MM.1S (cell line): Measurements from ENCODE around the gene TMEM204.

Experiments
- DNase-seq: peaks from one replicate; pipeline ENCODE4 v3.0.0-alpha.2; 2015
- H2AFZ ChIP-seq: fragments of 300-600 bp; sonication (generic); 2 replicates; pipeline ENCODE4 v1.6.0; 2016; ENCODE audit warnings: antibody characterized with exemption, low read length
- H3F3A ChIP-seq: fragments of 300-600 bp; sonication (generic); 2 replicates; pipeline ENCODE4 v1.6.1; 2016; ENCODE audit warnings: mild to moderate bottlenecking, antibody characterized with exemption, low read length, moderate library complexity, mixed read lengths; ENCODE audit not compliant: insufficient read depth
- H3K27ac ChIP-seq: fragments of 300-600 bp; sonication (generic); 2 replicates; pipeline ENCODE4 v1.5.1; 2016; ENCODE audit warnings: mild to moderate bottlenecking, low read length
- H3K27me3 ChIP-seq: fragments of 300-600 bp; sonication (generic); replicated peaks from 2 replicates; pipeline ENCODE4 v1.6.0; 2016; ENCODE audit warnings: low read length; ENCODE audit not compliant: insufficient read depth
- H3K36me3 ChIP-seq: fragments of 300-600 bp; sonication (generic); replicated peaks from 2 replicates; pipeline ENCODE4 v1.6.1; 2016; ENCODE audit warnings: mild to moderate bottlenecking, low read length, mixed read lengths; ENCODE audit not compliant: insufficient read depth
- H3K4me1 ChIP-seq: fragments of 300-600 bp; sonication (generic); 2 replicates; pipeline ENCODE4 v1.6.1; 2016; ENCODE audit warnings: low read length, mixed read lengths
- H3K4me2 ChIP-seq: fragments of 300-600 bp; sonication (generic); 2 replicates; pipeline ENCODE4 v1.6.0; 2016; ENCODE audit warnings: low read depth, low read length
- H3K4me3 ChIP-seq: fragments of 300-600 bp; sonication (generic); 2 replicates; pipeline ENCODE4 v1.5.1; 2016; ENCODE audit warnings: low read length, mixed read lengths
- H3K79me2 ChIP-seq: fragments of 300-600 bp; sonication (generic); 2 replicates; pipeline ENCODE4 v1.6.1; 2016; ENCODE audit warnings: mixed run types, low read length, mixed read lengths
- H3K9ac ChIP-seq: fragments of 300-600 bp; sonication (generic); 2 replicates; pipeline ENCODE4 v1.6.1; 2016; ENCODE audit warnings: low read length, mixed read lengths
- H3K9me2 ChIP-seq: fragments of 300-600 bp; sonication (generic); replicated peaks from 2 replicates; pipeline ENCODE4 v1.6.1; 2016; ENCODE audit warnings: mild to moderate bottlenecking, low read length, mixed read lengths; ENCODE audit not compliant: insufficient read depth
- H3K9me3 ChIP-seq: fragments of 300-600 bp; sonication (generic); replicated peaks from 2 replicates; pipeline ENCODE4 v1.6.1; 2016; ENCODE audit warnings: mild to moderate bottlenecking, low read length, mixed read lengths; ENCODE audit not compliant: insufficient read depth
- H4K20me1 ChIP-seq: fragments of 300-600 bp; sonication (generic); 2 replicates; pipeline ENCODE4 v1.6.1; 2016; ENCODE audit warnings: mild to moderate bottlenecking, low read length, moderate library complexity, mixed read lengths; ENCODE audit not compliant: insufficient read depth
- CTCF ChIP-seq: fragments of 300-600 bp; sonication (generic); IDR thresholded peaks from 2 replicates; pipeline ENCODE4 v1.5.1; 2016; ENCODE audit warnings: antibody characterized with exemption, low read length, mixed read lengths
- EZH2 ChIP-seq: fragments of 300-600 bp; sonication (generic); optimal IDR thresholded peaks from 2 replicates; pipeline ENCODE3; 2017; ENCODE audit warnings: low read depth, mild to moderate bottlenecking, antibody characterized with exemption, low read length, mixed read lengths
- EZH2phosphoT487 ChIP-seq: fragments of 300-600 bp; sonication (generic); IDR thresholded peaks from 2 replicates; pipeline ENCODE4 v1.6.1; 2018; ENCODE audit warnings: antibody characterized with exemption, low read length

Gene TMEM204

GRCh38 chr16:1533443-1533951, at the start of gene TMEM204:
Gene TMEM204 (plus strand): TSS chr16:1533666. CDS start chr16:1534276, 610 bp downstream.
- no peak within 1 kb of the TSS for H3K4me3 ChIP-seq
- no peaks in the 10 kb centered on the region for H3K9me3 ChIP-seq
- H3F3A ChIP-seq, result no peaks in the 10 kb centered on the region
- no peaks in the 10 kb centered on the region for H4K20me1 ChIP-seq
- no peak within 1 kb of the TSS for H2AFZ ChIP-seq
- H3K36me3 ChIP-seq, result no peaks in the 10 kb centered on the region
- TF ChIP-seq EZH2phosphoT487 (no peak), CTCF (no peak), EZH2 (no peak)
- H3K9me2 ChIP-seq, result no peaks in the 10 kb centered on the region
- no peak within 1 kb of the TSS for H3K4me2 ChIP-seq
- H3K4me1 ChIP-seq, result no peaks in the 10 kb centered on the region
- H3K79me2 ChIP-seq, result no peaks in the 10 kb centered on the region
- no peak for DNase-seq
- peaks cover 94% of the 10 kb centered on the region for H3K27me3 ChIP-seq
- no peak within 1 kb of the TSS for H3K9ac ChIP-seq
- H3K27ac ChIP-seq, result no peak within 1 kb of the TSS

GRCh38 chr16:1485847-1486496, 47.5 kb upstream of the TMEM204 start:
- H3K27ac ChIP-seq, result no peak overlapping the region
- H3K79me2 ChIP-seq, result no peaks in the 10 kb centered on the region
- no peak overlapping the region for H3K9ac ChIP-seq
- H3K9me3 ChIP-seq, result no peaks in the 10 kb centered on the region
- no peak for TF ChIP-seq EZH2
- TF ChIP-seq CTCF, result no peak
- TF ChIP-seq EZH2phosphoT487, result no peak
- peaks cover 79% of the 10 kb centered on the region for H3K27me3 ChIP-seq
- no peaks in the 10 kb centered on the region for H3K9me2 ChIP-seq
- no peak overlapping the region for H3K4me2 ChIP-seq
- no peak for DNase-seq
- H2AFZ ChIP-seq, result no peak overlapping the region
- no peaks in the 10 kb centered on the region for H3K36me3 ChIP-seq
- H4K20me1 ChIP-seq, result no peaks in the 10 kb centered on the region
- no peaks in the 10 kb centered on the region for H3F3A ChIP-seq
- no peak overlapping the region for H3K4me3 ChIP-seq
- H3K4me1 ChIP-seq, result no peaks in the 10 kb centered on the region

- Histone ChIP-seq H3K36me3 (no peaks in the 10 kb centered on the region), H3K9me2 (no peaks in the 10 kb centered on the region), H3K27me3 (peaks cover 76% of the 10 kb centered on the region), H3K4me2 (no peak overlapping the region), H2AFZ (no peak overlapping the region), H3K4me3 (no peak overlapping the region), H4K20me1 (no peaks in the 10 kb centered on the region), H3K9ac (no peak overlapping the region), H3F3A (no peaks in the 10 kb centered on the region), H3K4me1 (no peaks in the 10 kb centered on the region), H3K9me3 (no peaks in the 10 kb centered on the region), H3K79me2 (no peaks in the 10 kb centered on the region), H3K27ac (no peak overlapping the region)
- no peak for DNase-seq
- TF ChIP-seq EZH2 (no peak), CTCF (no peak)
Observed at GRCh38 chr16:1486551-1487390, 46.7 kb upstream of the TMEM204 start.
